Posterior vena cava (tissue), 2 donors: ENCODE results near the gene SORCS2. TPM values are rescaled to one million over a fixed set of nuclear protein-coding genes. Genes with fewer than 3 reads are reported as not detected.
"Not testable (repeated sequence)": the region's sequence is repeated elsewhere in the genome, so short reads cannot be mapped to it uniquely, and the experiment has no call there.

ENCODE experiments used
- DNase-seq: peaks from one replicate; pipeline ENCODE4 v3.0.0-alpha.2; 2020; ENCODE audit warnings: low spot score
- intact Hi-C, 2 donors: fragments of 100-400 bp; cut with DNase I; formaldehyde crosslinking; loops; one replicate each; pipeline versions ENCODE4 v1.14.1 to v1.14.2; 2022 to 2023
- total RNA-seq, 2 donors: library from RNA; stranded (reverse); fragmentation: NEBNext Ultra II Directional; extraction: Animal tissue kit (Norgen Biotek cat#: 25700); gene quantifications; one replicate each; pipeline ENCODE4 v1.2.1, GENCODE V29; 2021
- donor health status: DM: yes; HTN: yes; CAD: no.
- donor health status: DM: yes; HTN: yes; CAD: no.

SORCS2 gene
- total RNA-seq, 2 donors from 2014 or later: 5.0 to 11.9 TPM

GRCh38 chr4:7444731-7445130, 252.4 kb downstream of the SORCS2 start:
- DNase-seq: no peak
- intact Hi-C loops: no loop called here

GRCh38 chr4:7447236-7447635, 254.9 kb downstream of the SORCS2 start:
- no peak for DNase-seq

GRCh38 chr4:7448036-7448435, 255.7 kb downstream of the SORCS2 start:
- intact Hi-C loops: no loop called here
- no peak for DNase-seq

More at GRCh38 chr4:7447236-7447635, 254.9 kb downstream of the SORCS2 start:
- intact Hi-C loops: no loop called here

DNA sequence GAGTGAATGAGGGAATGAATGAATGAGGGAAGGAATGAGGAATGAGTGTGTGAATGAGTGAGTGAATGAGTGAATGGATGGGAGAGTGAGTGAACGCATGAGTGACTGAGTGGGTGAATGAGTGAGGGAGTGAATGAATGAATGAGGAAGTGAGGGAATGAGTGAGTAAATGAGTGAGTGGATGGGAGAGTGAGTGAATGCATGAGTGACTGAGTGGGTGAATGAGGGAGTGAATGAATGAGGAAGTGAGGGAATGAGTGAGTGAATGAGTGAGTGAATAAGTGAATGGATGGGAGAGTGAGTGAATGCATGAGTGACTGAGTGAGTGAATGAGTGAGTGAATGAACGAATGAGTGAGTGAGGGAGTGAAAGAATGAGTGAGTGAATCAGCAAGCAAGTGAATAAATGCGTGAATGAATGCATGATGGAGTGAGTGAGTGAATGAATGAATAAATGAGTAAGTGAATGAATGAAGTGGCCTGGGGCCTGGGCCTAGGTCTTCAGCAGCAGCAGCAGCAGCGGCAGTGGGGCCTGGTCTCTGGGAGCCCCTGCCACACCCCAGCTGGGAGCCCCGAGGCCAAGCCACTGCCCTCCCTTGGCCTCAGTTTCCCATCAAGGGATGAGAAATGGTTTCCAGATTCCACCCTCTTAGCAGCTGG, 258.6 kb downstream of the SORCS2 start:
- DNase-seq: no peak
- intact Hi-C loops: loop anchor here in 1 of 2 donors (1.0 kb wide), 1 partner anchor 169 kb away; no protein-coding TSS in a partner anchor

DNA sequence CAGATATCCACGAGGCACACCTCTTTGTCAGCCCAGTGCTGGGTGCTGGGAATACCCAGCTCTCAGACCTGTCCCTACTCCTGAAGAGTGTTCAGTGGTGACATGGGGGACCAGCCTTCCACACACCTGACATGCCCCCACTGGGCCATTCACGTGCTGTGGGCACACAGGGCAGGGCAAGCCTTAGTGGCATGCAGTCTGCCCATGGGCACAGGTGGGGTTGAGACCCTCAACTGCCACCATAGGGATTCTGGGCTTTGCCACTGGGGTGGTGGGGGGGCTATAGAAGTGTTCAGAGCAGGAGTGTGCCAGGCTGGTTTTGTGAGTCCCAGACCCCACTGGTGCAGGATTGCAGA, 259.1 kb downstream of the SORCS2 start:
- intact Hi-C loops: loop anchor here in 1 of 2 donors (1.0 kb wide), 1 partner anchor 169 kb away; no protein-coding TSS in a partner anchor
- DNase-seq: no peak

DNA sequence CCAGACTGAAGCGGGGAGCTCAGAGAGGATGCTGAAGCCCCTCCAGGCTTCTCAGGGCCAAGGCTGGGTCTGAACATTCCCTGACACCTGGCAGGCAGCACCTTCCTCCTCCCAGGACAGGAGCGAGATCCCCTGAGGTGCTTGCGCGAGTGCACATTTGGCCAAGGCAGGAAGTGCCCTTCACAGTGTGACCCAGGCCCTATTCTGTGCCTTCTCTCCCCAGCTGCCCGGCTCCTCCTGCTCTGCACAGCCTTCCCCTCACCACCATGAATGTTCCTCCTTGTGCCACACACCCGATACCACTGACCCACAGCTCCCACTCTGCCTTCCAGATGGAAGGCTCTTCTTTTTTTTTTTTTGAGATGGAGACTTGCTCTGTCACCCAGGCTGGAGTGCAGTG, 259.5 kb downstream of the SORCS2 start:
- intact Hi-C loops: loop anchor here in 1 of 2 donors (1.0 kb wide), 1 partner anchor 169 kb away; no protein-coding TSS in a partner anchor
- no peak for DNase-seq

- DNase-seq, intact Hi-C loops: not testable (repeated sequence)
Measured at GRCh38 chr4:7452802-7453201, 260.5 kb downstream of the SORCS2 start.

GRCh38 chr4:7457201-7458065, 265.1 kb downstream of the SORCS2 start:
- DNase-seq: no peak
- intact Hi-C loops: no loop called here

GRCh38 chr4:7458066-7458425, 265.7 kb downstream of the SORCS2 start:
- intact Hi-C loops: no loop called here
- no peak for DNase-seq

GRCh38 chr4:7458477-7458876, 266.1 kb downstream of the SORCS2 start:
- intact Hi-C loops: no loop called here
- DNase-seq: no peak

DNA sequence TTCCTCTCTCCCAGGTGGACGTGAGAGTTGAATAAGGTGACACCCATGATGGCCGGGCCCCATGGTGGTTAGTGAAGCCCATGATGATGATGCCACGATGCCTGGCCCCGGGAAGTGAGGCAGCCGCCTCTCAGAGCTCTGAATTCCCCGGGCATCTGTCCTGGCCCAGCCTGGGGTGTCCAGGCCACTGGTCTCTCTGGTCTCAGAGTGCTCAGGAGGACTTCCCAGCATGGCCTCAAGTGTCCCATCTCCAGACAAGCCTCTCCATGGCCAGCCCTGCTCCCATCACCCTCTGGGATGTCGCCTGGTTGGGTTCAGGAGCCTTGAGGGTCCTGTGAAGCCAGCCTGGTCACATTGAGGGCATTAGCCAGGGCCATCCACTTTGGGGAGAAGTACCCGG, 267.1 kb downstream of the SORCS2 start:
- intact Hi-C loops: no loop called here
- no peak for DNase-seq

GRCh38 chr4:7460566-7460965, 268.2 kb downstream of the SORCS2 start:
- intact Hi-C loops: loop anchor here (5.0 to 10.0 kb wide), 2 partner anchors 262 to 264 kb away; no protein-coding TSS in a partner anchor
- no peak for DNase-seq

- intact Hi-C loops: loop anchor here (5.0 to 10.0 kb wide), 2 partner anchors 261 to 264 kb away; no protein-coding TSS in a partner anchor
- no peak for DNase-seq
Measured at GRCh38 chr4:7461230-7461629, 268.9 kb downstream of the SORCS2 start.

- DNase-seq: no peak
- intact Hi-C loops: loop anchor here (5.0 to 10.0 kb wide), 2 partner anchors 260 to 262 kb away; no protein-coding TSS in a partner anchor
Measured at GRCh38 chr4:7462509-7462971, 270.2 kb downstream of the SORCS2 start.

DNA sequence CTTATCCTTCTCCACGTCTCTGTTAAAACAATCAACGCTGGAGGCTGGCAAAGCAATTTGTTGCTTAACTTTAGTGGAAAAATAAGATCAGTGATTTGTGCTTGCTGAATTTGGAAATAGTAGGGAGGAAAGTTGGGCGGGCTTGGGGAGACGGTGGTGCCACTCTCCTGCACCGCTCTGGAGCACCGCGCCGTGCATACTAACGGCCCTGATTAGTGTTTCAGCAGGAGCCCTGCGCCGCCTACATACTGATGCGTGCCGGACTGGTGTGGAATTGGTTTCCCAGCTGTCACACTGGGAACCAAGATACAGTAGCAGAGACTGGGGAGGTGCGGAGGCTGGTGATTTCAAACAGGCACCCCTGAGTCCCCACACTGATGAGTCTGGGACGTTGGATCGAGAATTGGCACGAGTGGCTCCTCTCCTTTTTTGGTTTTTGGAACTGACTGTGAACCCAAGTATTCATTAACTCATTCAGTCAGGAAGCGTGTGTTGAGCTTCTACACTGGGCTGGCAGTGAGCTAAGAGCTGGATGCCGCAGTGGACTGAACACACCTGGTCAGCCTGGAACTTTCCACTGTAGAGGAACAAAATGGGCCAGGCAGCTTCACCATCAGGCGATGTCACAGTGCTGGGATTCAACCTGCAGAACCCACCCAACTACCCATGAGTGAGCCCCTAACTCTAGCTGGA, 271.4 kb downstream of the SORCS2 start:
- no peak for DNase-seq
- intact Hi-C loops: loop anchor here (5.0 to 10.0 kb wide), 2 partner anchors 259 to 261 kb away; no protein-coding TSS in a partner anchor

GRCh38 chr4:7464259-7464655, 271.9 kb downstream of the SORCS2 start:
- no peak for DNase-seq
- intact Hi-C loops: loop anchor here (5.0 to 10.0 kb wide), 2 partner anchors 258 to 261 kb away; no protein-coding TSS in a partner anchor

DNA sequence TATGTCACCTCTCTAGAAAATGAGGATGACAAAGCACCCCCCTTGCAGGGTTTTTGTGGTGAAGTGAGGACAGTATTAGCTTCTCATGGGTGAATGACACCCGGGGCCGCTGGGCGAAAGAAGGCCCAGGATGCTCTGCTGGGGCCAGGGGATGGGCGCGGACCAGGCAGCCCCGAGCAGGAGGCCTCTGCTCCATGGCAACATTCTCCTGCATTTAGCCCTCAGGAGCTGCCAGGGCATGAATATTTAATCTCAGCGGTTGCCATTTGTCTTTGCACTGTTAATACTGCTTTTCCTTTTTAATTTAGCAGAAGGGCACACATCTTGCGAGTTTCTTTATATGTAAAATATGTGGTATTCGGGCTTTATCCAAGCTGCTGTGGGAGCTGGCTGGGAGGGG, 272.7 kb downstream of the SORCS2 start:
- DNase-seq: no peak
- intact Hi-C loops: loop anchor here in 1 of 2 donors (10.0 kb wide), 1 partner anchor 260 kb away; no protein-coding TSS in a partner anchor

GRCh38 chr4:7466215-7466614, 273.9 kb downstream of the SORCS2 start:
- DNase-seq: no peak
- intact Hi-C loops: loop anchor here in 1 of 2 donors (10.0 kb wide), 1 partner anchor 259 kb away; no protein-coding TSS in a partner anchor

- DNase-seq: no peak
- intact Hi-C loops: loop anchor here in 1 of 2 donors (10.0 kb wide), 1 partner anchor 258 kb away; no protein-coding TSS in a partner anchor
Measured at GRCh38 chr4:7466904-7467303, 274.6 kb downstream of the SORCS2 start.
